ENCODE measurements around the gene FAM107B.

Gene FAM107B

GRCh38 chr10:14705548-14706230 is 69.0 kb downstream of the FAM107B start:
- no peak overlapping the region for H3K4me3 ChIP-seq (replicated peaks; ENCODE audit: low read depth, low read length)
- no peak for DNase-seq (ENCODE audit: low read depth)
- no peak for TF ChIP-seq CTCF (IDR thresholded peaks at IDR 0.05; ENCODE audit: low read length, missing control alignments)

DNA sequence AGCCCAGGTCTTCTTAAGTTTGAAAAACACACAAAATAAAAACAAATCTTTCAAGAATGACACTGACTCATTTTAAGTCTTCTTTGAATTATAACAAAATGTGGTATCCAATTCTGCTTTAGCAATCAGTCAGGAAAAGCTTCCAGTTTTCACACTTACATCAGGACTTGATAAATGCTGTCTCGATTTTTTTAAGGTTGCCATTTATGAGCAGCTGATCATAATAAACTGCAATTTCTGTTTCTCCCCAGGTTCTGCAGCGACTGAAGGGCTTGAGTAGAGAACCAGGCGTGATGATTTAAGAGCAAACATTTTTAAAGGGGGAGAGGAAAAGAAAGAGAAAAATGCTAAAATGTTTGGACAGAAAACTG is 71.1 kb downstream of the FAM107B start:
- TF ChIP-seq CTCF (IDR thresholded peaks at IDR 0.05; ENCODE audit: low read length, missing control alignments) = no peak
- no peak for DNase-seq (ENCODE audit: low read depth)
- no peak overlapping the region for H3K4me3 ChIP-seq (replicated peaks; ENCODE audit: low read depth, low read length)

DNA sequence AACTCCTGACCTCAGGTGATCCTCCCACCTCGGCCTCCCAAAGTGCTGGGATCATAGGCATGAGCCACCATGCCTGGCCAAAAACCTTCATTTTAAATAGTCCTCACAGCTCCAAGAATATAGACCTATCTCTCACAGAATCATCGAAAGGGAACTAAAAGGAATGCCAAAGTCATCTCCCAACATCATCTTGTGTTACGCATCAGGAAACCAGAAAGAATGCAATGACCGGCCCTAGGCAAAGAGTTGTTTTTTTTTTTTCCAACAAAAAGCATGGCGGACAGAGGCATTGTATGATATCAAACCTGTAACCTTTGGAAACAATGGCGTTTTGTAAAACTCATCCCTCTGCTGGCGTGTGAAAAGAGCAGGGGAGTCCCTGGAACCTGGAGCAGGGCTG is 73.2 kb downstream of the FAM107B start:
- no peak overlapping the region for H3K4me3 ChIP-seq (replicated peaks; ENCODE audit: low read depth, low read length)
- no peak for TF ChIP-seq CTCF (IDR thresholded peaks at IDR 0.05; ENCODE audit: low read length, missing control alignments)
- DNase-seq (ENCODE audit: low read depth) = no peak

DNA sequence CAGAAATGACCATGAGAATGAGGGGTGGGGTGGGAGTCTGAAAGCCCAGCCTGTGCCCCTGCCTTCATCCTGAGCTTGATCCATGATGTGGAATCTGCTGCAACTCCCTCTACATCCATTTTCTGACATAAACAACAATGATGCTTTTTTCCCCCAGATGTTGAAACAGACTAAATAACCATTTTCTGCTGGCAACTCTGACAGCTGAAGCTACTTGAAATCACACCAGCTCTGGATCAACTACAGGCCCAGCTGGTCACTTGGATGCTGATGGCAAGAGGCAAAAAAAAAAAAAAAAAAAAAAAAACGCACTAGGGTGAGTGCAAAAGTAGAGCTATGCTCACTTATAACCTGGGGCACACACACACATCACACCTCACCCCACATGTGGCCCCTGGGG is 74.2 kb downstream of the FAM107B start:
- DNase-seq (ENCODE audit: low read depth) = no peak
- no peak for TF ChIP-seq CTCF (IDR thresholded peaks at IDR 0.05; ENCODE audit: low read length, missing control alignments)
- H3K4me3 ChIP-seq (replicated peaks; ENCODE audit: low read depth, low read length) = no peak overlapping the region

DNA sequence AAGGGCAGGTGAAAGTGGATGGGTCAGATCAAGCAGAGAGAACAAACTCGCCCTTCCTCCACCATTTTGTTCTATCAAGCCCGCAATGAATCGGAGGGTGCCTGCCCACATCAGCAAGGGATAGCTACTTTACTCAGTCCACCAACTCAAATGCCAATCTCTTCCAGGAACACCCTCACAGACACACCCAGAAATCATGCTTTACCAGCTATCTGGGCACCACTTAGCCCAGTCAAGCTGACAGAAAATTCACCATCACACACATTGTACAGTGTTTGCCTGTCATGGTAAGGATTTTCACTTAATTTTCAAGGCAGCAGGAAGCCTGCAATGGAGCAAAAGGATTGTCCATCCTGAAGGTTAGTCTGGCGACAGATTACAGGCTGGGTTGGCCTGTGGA is 75.2 kb downstream of the FAM107B start:
- no peak overlapping the region for H3K4me3 ChIP-seq (replicated peaks; ENCODE audit: low read depth, low read length)
- no peak for TF ChIP-seq CTCF (IDR thresholded peaks at IDR 0.05; ENCODE audit: low read length, missing control alignments)
- no peak for DNase-seq (ENCODE audit: low read depth)

GRCh38 chr10:14698829-14699170 is 75.9 kb downstream of the FAM107B start:
- no peak for DNase-seq (ENCODE audit: low read depth)
- TF ChIP-seq CTCF (IDR thresholded peaks at IDR 0.05; ENCODE audit: low read length, missing control alignments) = no peak
- no peak overlapping the region for H3K4me3 ChIP-seq (replicated peaks; ENCODE audit: low read depth, low read length)

DNA sequence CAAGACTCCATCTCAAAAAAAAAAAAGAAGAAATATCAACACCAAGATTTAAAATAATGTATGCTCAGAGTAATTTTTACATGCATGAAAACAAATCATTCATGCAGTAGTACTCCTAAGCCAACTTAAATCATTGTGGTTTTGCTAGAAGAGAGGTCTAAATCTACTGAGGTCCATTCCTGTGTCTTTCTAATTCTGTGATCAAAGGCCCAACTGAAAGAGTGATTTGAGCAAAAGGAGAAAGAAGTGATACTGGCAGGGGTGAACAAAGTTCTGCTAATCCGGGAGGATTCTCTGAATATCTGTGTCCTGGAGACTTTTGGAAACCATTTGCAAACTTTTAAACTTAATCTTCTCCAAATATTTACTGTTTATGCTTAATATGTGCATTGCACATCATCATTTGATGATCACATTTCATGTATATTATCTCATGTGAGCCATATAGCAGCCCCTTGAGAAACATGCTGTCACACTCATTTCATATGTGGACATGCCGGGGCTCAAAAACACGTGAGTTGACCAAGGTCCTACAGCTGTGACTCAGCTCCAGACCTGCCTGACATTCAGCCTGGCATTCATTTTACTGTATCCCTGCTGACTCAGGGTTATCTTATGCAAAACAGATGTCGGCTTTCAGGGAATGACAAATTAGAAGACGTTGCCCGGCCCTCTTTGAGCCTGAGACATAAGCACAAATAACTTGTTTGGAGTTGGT is 76.4 kb downstream of the FAM107B start:
- TF ChIP-seq CTCF (IDR thresholded peaks at IDR 0.05; ENCODE audit: low read length, missing control alignments) = no peak
- DNase-seq (ENCODE audit: low read depth) = peak; percentile 24

More for the DNA sequence above, 76.4 kb downstream of the FAM107B start:
- no peak overlapping the region for H3K4me3 ChIP-seq (replicated peaks; ENCODE audit: low read depth, low read length)

Data from fibroblast of pulmonary artery (primary cell).